Uterus (tissue), 4 donors: ENCODE results near the gene ABHD4. TPM values are rescaled to one million over a fixed set of nuclear protein-coding genes. Genes with fewer than 3 reads are reported as not detected.

Experiments used
- DNase-seq, 2 donors: peaks; one replicate each; pipeline ENCODE4 v3.0.0-alpha.2; 2019 to 2020
- H3K27ac ChIP-seq, 2 donors: fragments of 200-600 bp; sonication (generic); 1 replicate in 1 of 2; 2 replicates in 1 of 2; pipeline ENCODE4 v1.5.1; 2016 to 2018
- H3K27me3 ChIP-seq, 2 donors: fragments of 200-600 bp; sonication (generic); one replicate each; pipeline ENCODE4 v1.5.1; 2018 to 2019; ENCODE audit warnings: control low read depth in 1 of 2
- H3K36me3 ChIP-seq, 2 donors: fragments of 200-600 bp; sonication (generic); one replicate each; pipeline ENCODE4 v1.5.1; 2019; ENCODE audit warnings: control low read depth in 1 of 2
- H3K4me1 ChIP-seq, 2 donors: fragments of 200-600 bp; sonication (generic); one replicate each; pipeline ENCODE4 v1.5.1; 2018 to 2019; ENCODE audit warnings: control low read depth in 1 of 2
- H3K4me3 ChIP-seq, 2 donors: fragments of 200-600 bp; sonication (generic); 1 replicate in 1 of 2; 2 replicates in 1 of 2; pipeline ENCODE4 v1.5.1; 2018 to 2019; ENCODE audit warnings: mild to moderate bottlenecking in 1 of 2
- H3K9me3 ChIP-seq, 2 donors: fragments of 200-600 bp; sonication (generic); one replicate each; pipeline ENCODE4 v1.5.1; 2019; ENCODE audit warnings: control low read depth in 1 of 2
- CTCF ChIP-seq, 4 experiments: fragments of 200-600 bp in 2 of 4; fragments of 450-650 bp in 2 of 4; sonication (generic) in 2 of 4; IDR thresholded peaks; one replicate each; pipeline ENCODE4 v1.5.1; 2016 to 2019; ENCODE audit warnings: antibody characterized with exemption in 4 of 4, mild to moderate bottlenecking in 2 of 4, moderate library complexity in 1 of 4
- POLR2A ChIP-seq, 2 donors: fragments of 450-650 bp; IDR thresholded peaks; one replicate each; pipeline ENCODE4 v1.6.1; 2016; ENCODE audit warnings: antibody characterized with exemption in 2 of 2, mild to moderate bottlenecking in 1 of 2, moderate library complexity in 1 of 2
- intact Hi-C: fragments of 100-400 bp; cut with DNase I; formaldehyde crosslinking; loops from one replicate; pipeline ENCODE4 v1.15.1; 2023; ENCODE audit warnings: low total_unique reads
- total RNA-seq, 4 donors: library from RNA; depleted of rRNA in 3 of 4; stranded (reverse); fragments of >200 nt in 3 of 4; gene quantifications; one replicate each; pipeline versions ENCODE4 v1.1.0 to v1.2.4, GENCODE V29; 2014 to 2023
- donor health status: DM: yes; HTN: yes; CAD: no.

ABHD4 gene
- total RNA-seq, 4 donors from 2014 or later: 17.9 to 40.0 (median 28.6) TPM

- Histone ChIP-seq H3K4me3 (no peak overlapping the region), H3K27me3 (no peaks in the 10 kb centered on the region), H3K27ac (no peak overlapping the region), H3K4me1 (no peaks in the 10 kb centered on the region), H3K9me3 (no peaks in the 10 kb centered on the region), H3K36me3 (no peaks in the 10 kb centered on the region)
- TF ChIP-seq POLR2A (IDR thresholded peaks at IDR 0.05): no peak
- TF ChIP-seq CTCF (IDR thresholded peaks at IDR 0.05): no peak
- DNase-seq: no peak
- intact Hi-C loops: no loop called here
Observed at GRCh38 chr14:22646570-22647254, 48.6 kb downstream of the ABHD4 start.

GRCh38 chr14:22648506-22648905, 50.4 kb downstream of the ABHD4 start:
- no peaks in the 10 kb centered on the region for H3K27me3 ChIP-seq
- H3K4me3 ChIP-seq: no peak overlapping the region
- no peaks in the 10 kb centered on the region for H3K36me3 ChIP-seq
- no peak for DNase-seq
- H3K27ac ChIP-seq: no peak overlapping the region
- H3K9me3 ChIP-seq: no peaks in the 10 kb centered on the region
- H3K4me1 ChIP-seq: no peaks in the 10 kb centered on the region
- intact Hi-C loops: no loop called here
- no peak for TF ChIP-seq CTCF (IDR thresholded peaks at IDR 0.05)
- no peak for TF ChIP-seq POLR2A (IDR thresholded peaks at IDR 0.05)

- no peak for DNase-seq
- H3K36me3 ChIP-seq: no peaks in the 10 kb centered on the region
- H3K27ac ChIP-seq: no peak overlapping the region
- no peaks in the 10 kb centered on the region for H3K4me1 ChIP-seq
- H3K27me3 ChIP-seq: no peaks in the 10 kb centered on the region
- H3K4me3 ChIP-seq: no peak overlapping the region
- no peaks in the 10 kb centered on the region for H3K9me3 ChIP-seq
- intact Hi-C loops: loop anchor here (10.0 kb wide), 1 partner anchor 95 kb away; no protein-coding TSS in a partner anchor
- TF ChIP-seq POLR2A (IDR thresholded peaks at IDR 0.05) (no peak), CTCF (IDR thresholded peaks at IDR 0.05) (no peak)
Observed at GRCh38 chr14:22650046-22650739, 52.1 kb downstream of the ABHD4 start.

DNA sequence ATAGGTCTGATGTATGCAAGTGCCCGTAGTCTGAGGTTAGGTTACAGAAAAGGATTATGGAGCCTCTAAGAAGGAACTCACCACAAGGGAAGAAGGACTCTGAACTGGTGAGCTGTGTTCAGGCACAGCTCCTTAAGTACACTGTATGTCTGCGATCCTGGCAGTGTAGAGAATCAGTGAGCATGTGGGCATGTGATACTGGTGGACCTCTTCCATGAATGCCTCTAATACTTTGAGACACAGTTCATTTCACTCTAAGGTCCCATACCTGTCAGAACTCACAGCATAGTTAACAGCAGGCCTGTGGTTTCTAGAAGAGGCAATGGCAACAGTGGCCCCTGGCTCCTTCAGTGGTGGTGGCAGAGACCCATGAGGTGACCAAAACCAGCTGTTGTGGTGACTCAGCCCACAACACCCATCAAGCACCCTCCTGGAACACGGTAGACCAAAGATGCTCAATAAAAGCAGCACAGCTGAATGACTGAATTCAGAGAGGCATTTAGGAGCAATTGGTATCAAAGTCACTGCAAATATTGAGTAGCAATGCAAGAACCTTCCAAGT, 52.9 kb downstream of the ABHD4 start:
- no peak overlapping the region for H3K4me3 ChIP-seq
- no peaks in the 10 kb centered on the region for H3K4me1 ChIP-seq
- no peak for DNase-seq
- no peaks in the 10 kb centered on the region for H3K9me3 ChIP-seq
- H3K27ac ChIP-seq: no peak overlapping the region
- no peaks in the 10 kb centered on the region for H3K36me3 ChIP-seq
- no peak for TF ChIP-seq POLR2A (IDR thresholded peaks at IDR 0.05)
- TF ChIP-seq CTCF (IDR thresholded peaks at IDR 0.05): no peak
- intact Hi-C loops: loop anchor here (10.0 kb wide), 1 partner anchor 96 kb away; no protein-coding TSS in a partner anchor
- H3K27me3 ChIP-seq: no peaks in the 10 kb centered on the region

GRCh38 chr14:22651586-22651985, 53.5 kb downstream of the ABHD4 start:
- H3K9me3 ChIP-seq: no peaks in the 10 kb centered on the region
- no peak for TF ChIP-seq CTCF (IDR thresholded peaks at IDR 0.05)
- TF ChIP-seq POLR2A (IDR thresholded peaks at IDR 0.05): no peak
- H3K27me3 ChIP-seq: no peaks in the 10 kb centered on the region
- no peak overlapping the region for H3K27ac ChIP-seq
- DNase-seq: no peak
- intact Hi-C loops: loop anchor here (10.0 kb wide), 1 partner anchor 97 kb away; no protein-coding TSS in a partner anchor
- H3K4me1 ChIP-seq: no peaks in the 10 kb centered on the region
- H3K4me3 ChIP-seq: no peak overlapping the region
- H3K36me3 ChIP-seq: no peaks in the 10 kb centered on the region
